ENCODE data around the gene MLANA.

- TF ChIP-seq CTCF (conservative IDR thresholded peaks at IDR 0.05; ENCODE audit: low read length) (no peak), EZH2phosphoT487 (IDR thresholded peaks at IDR 0.05; ENCODE audit: borderline replicate concordance) (no peak)
These were observed 31.9 kb upstream of the MLANA start for GRCh38 chr9:5858833-5859232.
